Fibroblast of the aortic adventitia (primary cell): ENCODE results near the gene RPS27. TPM values are rescaled to one million over a fixed set of nuclear protein-coding genes. Genes with fewer than 3 reads are reported as not detected.

ENCODE experiments used
- DNase-seq: peaks from one replicate; pipeline ENCODE4 v3.0.0-alpha.2; 2010; ENCODE audit warnings: low read depth
- H3K4me3 ChIP-seq: 2 replicates; pipeline ENCODE4 v1.5.1; 2011; ENCODE audit warnings: low read depth, mild to moderate bottlenecking, control low read depth, low read length, moderate library complexity
- CTCF ChIP-seq: IDR thresholded peaks from 2 replicates; pipeline ENCODE4 v1.5.1; 2011; ENCODE audit warnings: mild to moderate bottlenecking, low read length, control low read depth, inconsistent platforms; ENCODE audit not compliant: insufficient read depth
- total RNA-seq: library from RNA; depleted of rRNA; stranded (reverse); fragments of >200 nt; gene quantifications from 2 replicates; pipeline ENCODE4 v1.2.3, GENCODE V29; 2012; ENCODE audit warnings: low replicate concordance

Gene RPS27
- total RNA-seq, 1 donor, result 2,665 TPM

- no peak overlapping the region for H3K4me3 ChIP-seq
- DNase-seq, result no peak
- TF ChIP-seq CTCF, result no peak
Observed at GRCh38 chr1:153960206-153960605, 30.4 kb upstream of the RPS27 start.

GRCh38 chr1:153961421-153961820 is 29.1 kb upstream of the RPS27 start:
- no peak for DNase-seq
- peak overlapping the region; percentile 92 for H3K4me3 ChIP-seq

GRCh38 chr1:153962088-153963029 is 28.2 kb upstream of the RPS27 start:
- H3K4me3 ChIP-seq, result peak overlapping the region; percentile 92
- TF ChIP-seq CTCF, result no peak
- peak; percentile 43 for DNase-seq

More at GRCh38 chr1:153961421-153961820, 29.1 kb upstream of the RPS27 start:
- TF ChIP-seq CTCF, result no peak

- no peak for TF ChIP-seq CTCF
- H3K4me3 ChIP-seq, result peak within 1 kb of the TSS; percentile 92
- peak; percentile 95 for DNase-seq
Observed at GRCh38 chr1:153963030-153963849, 27.3 kb upstream of the RPS27 start, which contains the start of gene SLC39A1. SLC39A1 (minus strand) TSS chr1:153963537; CDS start chr1:153962715, 822 bp downstream.

GRCh38 chr1:153963850-153964331 is 26.7 kb upstream of the RPS27 start:
- peak; percentile 25 for DNase-seq
- no peak for TF ChIP-seq CTCF
- peak overlapping the region; percentile 92 for H3K4me3 ChIP-seq

- DNase-seq, result peak; percentile 99
- TF ChIP-seq CTCF, result peak; percentile 53
- peak within 1 kb of the TSS; percentile 77 for H3K4me3 ChIP-seq
Observed at GRCh38 chr1:153967107-153967999, 23.2 kb upstream of the RPS27 start, which contains the start of gene CREB3L4. CREB3L4 (plus strand) TSS chr1:153967902; CDS start chr1:153968526, 624 bp downstream.
